T-helper 1 cell treated with Interleukin-12 subunit alpha and Interleukin-12 subunit beta and Interleukin-4 antibody, amounts not matched to agents 30 ng/mL and 1 ng/mL, for 36 hours (primary cell): Measurements from ENCODE around the gene CTCF. TPM values are rescaled to one million over a fixed set of nuclear protein-coding genes. Genes with fewer than 3 reads are reported as not detected.

Experiments
- intact Hi-C: fragments of 100-400 bp; cut with micrococcal nuclease; formaldehyde crosslinking; loops from one replicate; pipeline ENCODE4 v1.15.1; 2024
- total RNA-seq: library from RNA; stranded (reverse); gene quantifications from 2 replicates; pipeline ENCODE4 v1.2.3, GENCODE V29; 2022

Gene CTCF
- total RNA-seq, 1 donor from 2014 or later = 75.3 TPM

- intact Hi-C loops = loop anchor here (2.0 to 5.0 kb wide), 2 partner anchors 423 to 575 kb away; partner anchors contain the start of genes ESRP2 and NFATC3
Observed at GRCh38 chr16:67661886-67662652, 99.7 kb downstream of the CTCF start.

GRCh38 chr16:67662653-67663010 lies 100.3 kb downstream of the CTCF start:
- intact Hi-C loops = loop anchor here (5.0 kb wide), 1 partner anchor 575 kb away; the partner anchor contains the start of gene ESRP2

GRCh38 chr16:67663151-67663876 lies 101.0 kb downstream of the CTCF start:
- intact Hi-C loops = loop anchor here (5.0 kb wide), 1 partner anchor 574 kb away; the partner anchor contains the start of gene ESRP2

GRCh38 chr16:67663877-67664222 lies 101.5 kb downstream of the CTCF start:
- intact Hi-C loops = loop anchor here (5.0 kb wide), 1 partner anchor 573 kb away; the partner anchor contains the start of gene ESRP2

- intact Hi-C loops = loop anchor here (5.0 kb wide), 1 partner anchor 573 kb away; the partner anchor contains the start of gene ESRP2
Observed at GRCh38 chr16:67664258-67664657, 101.9 kb downstream of the CTCF start.

- intact Hi-C loops = loop anchor here (5.0 kb wide), 3 partner anchors 418 to 572 kb away; partner anchors contain the start of genes ESRP2, FHOD1, MATCAP1 and SLC9A5
Observed at GRCh38 chr16:67664871-67665270, 102.5 kb downstream of the CTCF start.

GRCh38 chr16:67665598-67665997 lies 103.3 kb downstream of the CTCF start:
- intact Hi-C loops = loop anchor here (5.0 kb wide), 2 partner anchors 418 to 483 kb away; partner anchors contain the start of genes FHOD1, MATCAP1 and SLC9A5

- intact Hi-C loops = loop anchor here (1.0 to 5.0 kb wide), 5 partner anchors 104 to 484 kb away; partner anchors contain the start of genes CTCF, EDC4, FHOD1 and MATCAP1
Observed at GRCh38 chr16:67666032-67666551, 103.8 kb downstream of the CTCF start.

GRCh38 chr16:67666559-67667452 lies 104.5 kb downstream of the CTCF start, which contains the start of the genes C16orf86 and ENKD1:
C16orf86 (plus strand) TSS chr16:67666814; CDS start chr16:67666971, 157 bp downstream.
ENKD1 (minus strand) TSS chr16:67666750; CDS start chr16:67666442, 308 bp downstream.
- intact Hi-C loops = loop anchor here (1.0 to 5.0 kb wide), 5 partner anchors 105 to 485 kb away; partner anchors contain the start of genes CTCF, EDC4, FHOD1 and MATCAP1

- intact Hi-C loops = loop anchor here (2.0 to 5.0 kb wide), 3 partner anchors 205 to 485 kb away; partner anchors contain the start of genes EDC4, FHOD1, MATCAP1 and SLC9A5
Observed at GRCh38 chr16:67667453-67667816, 105.1 kb downstream of the CTCF start.

GRCh38 chr16:67667817-67668494 lies 105.6 kb downstream of the CTCF start:
- intact Hi-C loops = loop anchor here (1.0 to 5.0 kb wide), 10 partner anchors 8 to 486 kb away; partner anchors contain the start of genes ACD, ATP6V0D1, EDC4 and FHOD1

GRCh38 chr16:67668495-67669157 lies 106.3 kb downstream of the CTCF start:
- intact Hi-C loops = loop anchor here (1.0 to 5.0 kb wide), 9 partner anchors 8 to 486 kb away; partner anchors contain the start of genes ACD, ATP6V0D1, FHOD1 and MATCAP1

GRCh38 chr16:67669499-67670101 lies 107.3 kb downstream of the CTCF start:
- intact Hi-C loops = loop anchor here (5.0 kb wide), 2 partner anchors 422 to 487 kb away; partner anchors contain the start of genes FHOD1, MATCAP1 and SLC9A5

GRCh38 chr16:67672306-67672705 lies 110.0 kb downstream of the CTCF start:
- intact Hi-C loops = loop anchor here (1.0 kb wide), 4 partner anchors 134 to 256 kb away; partner anchors contain the start of genes RANBP10 and TSNAXIP1

- intact Hi-C loops = loop anchor here (1.0 kb wide), 4 partner anchors 133 to 255 kb away; partner anchors contain the start of genes RANBP10 and TSNAXIP1
Observed at GRCh38 chr16:67672739-67673662, 110.7 kb downstream of the CTCF start.

- intact Hi-C loops = no loop called here
Observed at GRCh38 chr16:67673712-67674580, 111.6 kb downstream of the CTCF start.
